ENCODE data around the gene JAG2.

DNA sequence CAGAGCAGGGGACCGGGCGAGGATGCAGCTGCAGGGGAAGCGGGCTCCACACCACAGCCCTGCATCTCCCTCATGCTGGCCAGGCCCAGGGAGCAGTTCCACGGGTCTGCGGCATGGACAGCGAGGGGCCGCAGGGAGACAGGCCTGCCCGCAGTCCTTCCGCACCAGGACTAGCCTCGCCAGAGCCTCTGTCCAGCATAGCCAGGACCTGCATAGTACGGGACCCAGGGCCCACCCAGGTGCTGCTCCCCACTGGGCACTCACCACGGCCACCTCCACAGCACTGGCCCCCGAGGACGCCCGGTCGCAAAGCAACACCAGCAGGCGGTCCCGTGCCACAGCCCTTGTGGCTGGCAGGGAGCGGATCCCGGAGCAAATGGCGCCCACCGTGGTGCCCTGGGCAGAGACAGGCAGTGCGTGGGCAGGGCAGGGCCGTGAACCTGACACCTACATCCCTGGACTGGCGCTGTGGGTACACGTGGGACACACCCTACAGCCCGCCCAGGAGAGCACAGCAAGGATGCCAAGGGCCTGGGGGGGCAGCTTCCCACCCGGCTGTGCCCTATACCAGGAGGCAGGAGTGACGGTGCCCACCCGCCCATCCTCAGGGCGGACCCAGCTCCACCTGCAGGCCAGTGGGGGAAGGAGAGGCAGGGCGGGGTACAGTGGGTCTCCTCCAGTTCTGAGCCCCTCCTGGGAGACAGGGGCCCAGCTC lies 23.8 kb downstream of the JAG2 start:
- TF ChIP-seq, protein P1, sequence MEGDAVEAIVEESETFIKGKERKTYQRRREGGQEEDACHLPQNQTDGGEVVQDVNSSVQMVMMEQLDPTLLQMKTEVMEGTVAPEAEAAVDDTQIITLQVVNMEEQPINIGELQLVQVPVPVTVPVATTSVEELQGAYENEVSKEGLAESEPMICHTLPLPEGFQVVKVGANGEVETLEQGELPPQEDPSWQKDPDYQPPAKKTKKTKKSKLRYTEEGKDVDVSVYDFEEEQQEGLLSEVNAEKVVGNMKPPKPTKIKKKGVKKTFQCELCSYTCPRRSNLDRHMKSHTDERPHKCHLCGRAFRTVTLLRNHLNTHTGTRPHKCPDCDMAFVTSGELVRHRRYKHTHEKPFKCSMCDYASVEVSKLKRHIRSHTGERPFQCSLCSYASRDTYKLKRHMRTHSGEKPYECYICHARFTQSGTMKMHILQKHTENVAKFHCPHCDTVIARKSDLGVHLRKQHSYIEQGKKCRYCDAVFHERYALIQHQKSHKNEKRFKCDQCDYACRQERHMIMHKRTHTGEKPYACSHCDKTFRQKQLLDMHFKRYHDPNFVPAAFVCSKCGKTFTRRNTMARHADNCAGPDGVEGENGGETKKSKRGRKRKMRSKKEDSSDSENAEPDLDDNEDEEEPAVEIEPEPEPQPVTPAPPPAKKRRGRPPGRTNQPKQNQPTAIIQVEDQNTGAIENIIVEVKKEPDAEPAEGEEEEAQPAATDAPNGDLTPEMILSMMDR (IDR thresholded peaks at IDR 0.05): no peak
- TF ChIP-seq POLR2A (IDR thresholded peaks at IDR 0.05): no peak

All from suprapubic skin (tissue), 3 donors.